Peyer's patch (tissue), 4 donors: Measurements from ENCODE around the gene TRIM63. TPM values are rescaled to one million over a fixed set of nuclear protein-coding genes. Genes with fewer than 3 reads are reported as not detected.

Source experiments
- DNase-seq, 3 donors: peaks; one replicate each; pipeline ENCODE4 v3.0.0-alpha.2; 2017 to 2019
- H3K27ac ChIP-seq, 4 donors: fragments of 200-600 bp; sonication (generic); one replicate each; pipeline ENCODE4 v1.5.1; 2016 to 2019
- H3K27me3 ChIP-seq, 2 donors: fragments of 200-600 bp; sonication (generic); one replicate each; pipeline ENCODE4 v1.5.1; 2019
- H3K36me3 ChIP-seq, 3 donors: fragments of 200-600 bp; sonication (generic); one replicate each; pipeline ENCODE4 v1.5.1; 2016 to 2019
- H3K4me1 ChIP-seq, 4 donors: fragments of 200-600 bp; sonication (generic); one replicate each; pipeline ENCODE4 v1.5.1; 2016 to 2019
- H3K4me3 ChIP-seq, 4 donors: fragments of 200-600 bp; sonication (generic); 1 replicate in 3 of 4; 2 replicates in 1 of 4; pipeline ENCODE4 v1.5.1; 2016 to 2019; ENCODE audit warnings: mild to moderate bottlenecking in 1 of 4
- H3K9me3 ChIP-seq, 4 donors: fragments of 200-600 bp; sonication (generic); one replicate each; pipeline ENCODE4 v1.5.1; 2016 to 2019; ENCODE audit warnings: mild to moderate bottlenecking in 1 of 4
- POLR2A ChIP-seq, 2 donors: fragments of 450-650 bp; IDR thresholded peaks; one replicate each; pipeline ENCODE4 v1.5.1; 2017; ENCODE audit warnings: antibody characterized with exemption in 2 of 2, mild to moderate bottlenecking in 2 of 2, moderate library complexity in 2 of 2
- total RNA-seq, 4 donors: library from RNA; depleted of rRNA; stranded (reverse); fragments of >200 nt; gene quantifications; one replicate each; pipeline ENCODE4 v1.1.0, GENCODE V29; 2016
- TF ChIP-seq, protein P1 (sequence below), 6 experiments: fragments of 450-650 bp in 4 of 6; fragments of 200-600 bp in 2 of 6; sonication (generic) in 1 of 6; IDR thresholded peaks; one replicate each; pipeline ENCODE4 v1.5.1; 2017 to 2019; ENCODE audit warnings: antibody characterized with exemption in 6 of 6, mild to moderate bottlenecking in 3 of 6, moderate library complexity in 1 of 6

Gene TRIM63
- total RNA-seq, 4 donors from 2014 or later = 0.53 to 0.95 TPM; not detected in 2

DNA sequence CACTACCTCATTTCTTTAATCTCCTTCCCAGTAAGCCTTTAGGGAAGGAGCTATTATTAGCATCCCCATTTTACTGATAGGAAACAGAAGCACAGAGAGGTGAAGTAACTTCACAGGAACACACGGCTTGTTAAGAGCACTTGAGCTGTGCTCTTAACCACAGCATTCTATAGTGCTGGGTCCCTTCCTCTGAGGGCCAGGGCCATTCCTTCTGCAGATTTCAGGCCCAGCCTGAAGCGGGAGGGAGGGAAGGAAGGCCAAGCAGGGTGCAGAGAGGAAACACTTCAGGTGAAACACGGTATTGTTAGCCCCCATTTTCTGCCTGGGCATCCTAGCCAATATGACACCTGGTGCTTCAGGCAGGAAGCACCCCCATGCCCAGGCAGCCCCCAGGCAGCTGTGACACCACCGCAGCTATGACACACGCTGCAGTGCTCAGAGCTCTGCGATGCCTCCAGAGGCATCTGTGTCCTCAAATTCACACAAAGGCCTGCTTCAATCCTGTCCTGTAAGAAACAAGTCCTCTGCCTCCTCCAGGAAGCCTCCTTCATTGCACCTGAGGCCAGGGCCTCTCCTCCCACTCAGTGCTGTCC lies 50.4 kb downstream of the TRIM63 start:
- Histone ChIP-seq H3K4me3 (no peak overlapping the region), H3K36me3 (no peaks in the 10 kb centered on the region)
- TF ChIP-seq, protein P1, sequence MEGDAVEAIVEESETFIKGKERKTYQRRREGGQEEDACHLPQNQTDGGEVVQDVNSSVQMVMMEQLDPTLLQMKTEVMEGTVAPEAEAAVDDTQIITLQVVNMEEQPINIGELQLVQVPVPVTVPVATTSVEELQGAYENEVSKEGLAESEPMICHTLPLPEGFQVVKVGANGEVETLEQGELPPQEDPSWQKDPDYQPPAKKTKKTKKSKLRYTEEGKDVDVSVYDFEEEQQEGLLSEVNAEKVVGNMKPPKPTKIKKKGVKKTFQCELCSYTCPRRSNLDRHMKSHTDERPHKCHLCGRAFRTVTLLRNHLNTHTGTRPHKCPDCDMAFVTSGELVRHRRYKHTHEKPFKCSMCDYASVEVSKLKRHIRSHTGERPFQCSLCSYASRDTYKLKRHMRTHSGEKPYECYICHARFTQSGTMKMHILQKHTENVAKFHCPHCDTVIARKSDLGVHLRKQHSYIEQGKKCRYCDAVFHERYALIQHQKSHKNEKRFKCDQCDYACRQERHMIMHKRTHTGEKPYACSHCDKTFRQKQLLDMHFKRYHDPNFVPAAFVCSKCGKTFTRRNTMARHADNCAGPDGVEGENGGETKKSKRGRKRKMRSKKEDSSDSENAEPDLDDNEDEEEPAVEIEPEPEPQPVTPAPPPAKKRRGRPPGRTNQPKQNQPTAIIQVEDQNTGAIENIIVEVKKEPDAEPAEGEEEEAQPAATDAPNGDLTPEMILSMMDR (IDR thresholded peaks at IDR 0.05) = no peak
- no peak for TF ChIP-seq POLR2A (IDR thresholded peaks at IDR 0.05)

DNA sequence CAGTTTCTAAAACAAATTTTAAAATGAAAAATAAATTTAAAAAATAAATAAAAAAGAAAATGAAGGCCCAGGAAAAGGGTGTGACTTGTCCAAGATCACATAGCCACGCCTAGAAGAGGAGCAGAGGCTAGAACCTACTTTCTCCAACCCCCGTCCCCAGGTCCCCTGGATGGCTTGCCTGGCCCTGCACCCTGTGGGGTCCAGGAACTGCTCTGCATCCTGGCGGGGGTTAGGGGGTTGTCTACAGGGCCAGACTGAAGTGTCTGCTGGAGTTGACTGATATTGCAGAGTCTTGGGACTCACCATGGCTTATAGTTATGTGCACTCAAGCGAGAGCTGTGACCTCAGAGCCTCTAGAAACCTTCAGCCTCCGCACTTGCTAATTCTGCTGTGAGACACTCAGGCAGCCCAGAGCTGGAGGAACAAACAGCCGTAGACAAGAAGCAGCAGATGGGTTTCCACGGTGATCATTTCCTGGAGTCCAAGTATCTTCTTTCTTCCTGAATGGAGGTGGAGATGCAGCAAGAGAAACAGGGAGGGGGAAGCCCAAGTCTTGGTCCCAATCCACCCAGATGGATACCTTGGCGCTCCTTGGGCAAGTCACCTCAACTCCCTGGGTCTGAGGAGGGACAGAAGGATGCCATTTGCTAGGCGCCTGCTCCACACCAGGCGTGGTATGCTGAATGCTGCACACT lies 51.0 kb downstream of the TRIM63 start:
- no peak overlapping the region for H3K4me3 ChIP-seq
- H3K9me3 ChIP-seq = no peaks in the 10 kb centered on the region
- no peaks in the 10 kb centered on the region for H3K27me3 ChIP-seq
- no peak overlapping the region for H3K27ac ChIP-seq
- TF ChIP-seq, protein P1 (IDR thresholded peaks at IDR 0.05) = no peak
- no peak for TF ChIP-seq POLR2A (IDR thresholded peaks at IDR 0.05)
- H3K4me1 ChIP-seq = no peaks in the 10 kb centered on the region
- DNase-seq = no peak
- no peaks in the 10 kb centered on the region for H3K36me3 ChIP-seq

More for the DNA sequence above, 50.4 kb downstream of the TRIM63 start:
- Histone ChIP-seq H3K27ac (no peak overlapping the region), H3K27me3 (no peaks in the 10 kb centered on the region), H3K9me3 (no peaks in the 10 kb centered on the region), H3K4me1 (no peaks in the 10 kb centered on the region)
- no peak for DNase-seq

DNA sequence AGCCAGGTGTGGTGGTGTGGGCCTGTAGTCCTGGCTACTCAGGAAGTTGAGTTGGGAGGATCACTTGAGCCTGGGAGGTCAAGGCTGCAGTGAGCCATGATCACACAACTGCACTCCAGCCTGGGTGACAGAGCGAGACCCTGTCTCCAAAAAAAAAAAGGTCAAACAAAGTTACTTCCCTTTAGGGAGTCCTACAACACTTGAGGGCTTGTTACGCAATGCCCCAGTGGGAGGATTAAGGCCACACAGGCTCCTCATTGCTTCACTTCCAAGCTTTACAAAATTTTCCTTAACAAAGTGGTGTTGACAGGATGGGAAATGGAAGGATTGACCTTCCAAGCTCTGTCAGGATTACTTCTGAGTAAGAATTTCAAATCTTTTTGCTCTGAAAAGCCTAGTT lies 52.1 kb downstream of the TRIM63 start:
- Histone ChIP-seq H3K36me3 (no peaks in the 10 kb centered on the region), H3K9me3 (no peaks in the 10 kb centered on the region), H3K27ac (no peak overlapping the region), H3K27me3 (no peaks in the 10 kb centered on the region), H3K4me3 (no peak overlapping the region), H3K4me1 (no peaks in the 10 kb centered on the region)
- DNase-seq = peak in 1 of 3 donors; percentile 62
- TF ChIP-seq POLR2A (IDR thresholded peaks at IDR 0.05) = no peak
- TF ChIP-seq, protein P1 (IDR thresholded peaks at IDR 0.05) = no peak

DNA sequence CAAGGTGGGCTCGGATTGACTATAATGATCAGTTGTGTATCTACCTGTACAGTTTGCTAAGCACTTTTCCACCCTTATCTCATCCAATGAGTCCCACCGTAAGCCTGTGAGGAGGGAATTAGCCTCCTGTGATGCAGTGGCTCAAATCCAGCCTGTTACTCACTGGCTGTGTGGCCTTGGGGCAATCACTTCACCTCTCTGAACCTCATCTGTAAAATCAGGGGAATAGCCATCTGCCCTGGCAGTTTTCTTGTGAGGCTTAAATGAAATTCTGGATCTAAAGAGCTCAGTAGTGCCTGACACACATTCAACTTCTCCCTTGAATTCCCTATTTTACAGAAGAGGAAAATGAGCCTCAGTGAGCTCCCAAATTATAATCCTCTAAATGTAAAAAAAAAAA lies 53.3 kb downstream of the TRIM63 start:
- H3K4me3 ChIP-seq = no peak overlapping the region
- H3K9me3 ChIP-seq = no peaks in the 10 kb centered on the region
- H3K4me1 ChIP-seq = no peaks in the 10 kb centered on the region
- no peaks in the 10 kb centered on the region for H3K27me3 ChIP-seq
- no peak for DNase-seq
- no peaks in the 10 kb centered on the region for H3K36me3 ChIP-seq
- TF ChIP-seq POLR2A (IDR thresholded peaks at IDR 0.05) = no peak
- TF ChIP-seq, protein P1 (IDR thresholded peaks at IDR 0.05) = no peak
- H3K27ac ChIP-seq = no peak overlapping the region

DNA sequence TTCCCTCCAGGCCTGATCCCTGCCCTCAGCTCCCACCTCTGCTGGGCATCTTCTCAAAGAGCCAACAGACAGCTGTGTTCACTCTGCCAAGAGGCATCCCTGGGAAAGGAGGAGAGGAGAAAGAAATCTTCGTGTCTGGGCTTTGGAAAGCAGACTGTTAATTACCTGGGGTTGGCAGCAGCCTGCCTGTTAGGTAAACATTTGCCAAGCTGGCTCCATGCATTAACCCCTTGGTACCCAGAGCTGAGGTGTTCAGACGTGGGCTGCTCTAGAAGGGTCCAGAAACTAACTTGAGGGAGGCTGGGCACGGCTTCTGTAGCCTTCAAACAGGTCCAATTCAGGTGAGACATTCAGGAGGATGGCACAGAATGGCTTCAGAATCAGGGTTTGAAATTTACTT lies 54.6 kb downstream of the TRIM63 start:
- H3K27me3 ChIP-seq = no peaks in the 10 kb centered on the region
- no peak overlapping the region for H3K4me3 ChIP-seq
- no peaks in the 10 kb centered on the region for H3K4me1 ChIP-seq
- DNase-seq = no peak
- H3K9me3 ChIP-seq = no peaks in the 10 kb centered on the region
- TF ChIP-seq, protein P1 (IDR thresholded peaks at IDR 0.05) = no peak
- no peak for TF ChIP-seq POLR2A (IDR thresholded peaks at IDR 0.05)
- H3K27ac ChIP-seq = no peak overlapping the region
- H3K36me3 ChIP-seq = no peaks in the 10 kb centered on the region
